ENCODE data around the gene PTPN1.

The PTPN1 gene

GRCh38 chr20:50577175-50578018, 67.2 kb downstream of the PTPN1 start:
- DNase-seq (ENCODE audit: low spot score): no peak

- no peak for DNase-seq (ENCODE audit: low spot score)
Measured at GRCh38 chr20:50578061-50578777, 68.0 kb downstream of the PTPN1 start.

GRCh38 chr20:50578778-50579165, 68.6 kb downstream of the PTPN1 start:
- no peak for DNase-seq (ENCODE audit: low spot score)

GRCh38 chr20:50579511-50579910, 69.3 kb downstream of the PTPN1 start:
- DNase-seq (ENCODE audit: low spot score): no peak

- DNase-seq (ENCODE audit: low spot score): peak; percentile 79
Measured at GRCh38 chr20:50580016-50580747, 70.0 kb downstream of the PTPN1 start.

- DNase-seq (ENCODE audit: low spot score): no peak
Measured at GRCh38 chr20:50580842-50581544, 70.8 kb downstream of the PTPN1 start.

GRCh38 chr20:50582092-50582491, 71.9 kb downstream of the PTPN1 start:
- no peak for DNase-seq (ENCODE audit: low spot score)

GRCh38 chr20:50582591-50583234, 72.5 kb downstream of the PTPN1 start:
- no peak for DNase-seq (ENCODE audit: low spot score)

- DNase-seq (ENCODE audit: low spot score): no peak
Measured at GRCh38 chr20:50583442-50584150, 73.4 kb downstream of the PTPN1 start.

GRCh38 chr20:50584687-50585086, 74.5 kb downstream of the PTPN1 start:
- no peak for DNase-seq (ENCODE audit: low spot score)

- no peak for DNase-seq (ENCODE audit: low spot score)
Measured at GRCh38 chr20:50585214-50585613, 75.0 kb downstream of the PTPN1 start.

GRCh38 chr20:50585678-50586077, 75.5 kb downstream of the PTPN1 start:
- DNase-seq (ENCODE audit: low spot score): no peak

GRCh38 chr20:50586531-50587232, 76.5 kb downstream of the PTPN1 start:
- no peak for DNase-seq (ENCODE audit: low spot score)

- DNase-seq (ENCODE audit: low spot score): no peak
Measured at GRCh38 chr20:50587291-50587961, 77.2 kb downstream of the PTPN1 start.

GRCh38 chr20:50588034-50588736, 78.0 kb downstream of the PTPN1 start:
- peak; percentile 79 for DNase-seq (ENCODE audit: low spot score)

GRCh38 chr20:50589548-50590347, 79.6 kb downstream of the PTPN1 start:
- no peak for DNase-seq (ENCODE audit: low spot score)

GRCh38 chr20:50590348-50590664, 80.1 kb downstream of the PTPN1 start:
- no peak for DNase-seq (ENCODE audit: low spot score)

- DNase-seq (ENCODE audit: low spot score): no peak
Measured at GRCh38 chr20:50591233-50591852, 81.2 kb downstream of the PTPN1 start.

Measured in ecto neural progenitor cell (in vitro differentiated cells).